Measurements from ENCODE around the gene ZNF552.

- TF ChIP-seq, protein P1, sequence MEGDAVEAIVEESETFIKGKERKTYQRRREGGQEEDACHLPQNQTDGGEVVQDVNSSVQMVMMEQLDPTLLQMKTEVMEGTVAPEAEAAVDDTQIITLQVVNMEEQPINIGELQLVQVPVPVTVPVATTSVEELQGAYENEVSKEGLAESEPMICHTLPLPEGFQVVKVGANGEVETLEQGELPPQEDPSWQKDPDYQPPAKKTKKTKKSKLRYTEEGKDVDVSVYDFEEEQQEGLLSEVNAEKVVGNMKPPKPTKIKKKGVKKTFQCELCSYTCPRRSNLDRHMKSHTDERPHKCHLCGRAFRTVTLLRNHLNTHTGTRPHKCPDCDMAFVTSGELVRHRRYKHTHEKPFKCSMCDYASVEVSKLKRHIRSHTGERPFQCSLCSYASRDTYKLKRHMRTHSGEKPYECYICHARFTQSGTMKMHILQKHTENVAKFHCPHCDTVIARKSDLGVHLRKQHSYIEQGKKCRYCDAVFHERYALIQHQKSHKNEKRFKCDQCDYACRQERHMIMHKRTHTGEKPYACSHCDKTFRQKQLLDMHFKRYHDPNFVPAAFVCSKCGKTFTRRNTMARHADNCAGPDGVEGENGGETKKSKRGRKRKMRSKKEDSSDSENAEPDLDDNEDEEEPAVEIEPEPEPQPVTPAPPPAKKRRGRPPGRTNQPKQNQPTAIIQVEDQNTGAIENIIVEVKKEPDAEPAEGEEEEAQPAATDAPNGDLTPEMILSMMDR (IDR thresholded peaks at IDR 0.05; ENCODE audit: insufficient read depth, low read length), result no peak
- TF ChIP-seq, protein P2, sequence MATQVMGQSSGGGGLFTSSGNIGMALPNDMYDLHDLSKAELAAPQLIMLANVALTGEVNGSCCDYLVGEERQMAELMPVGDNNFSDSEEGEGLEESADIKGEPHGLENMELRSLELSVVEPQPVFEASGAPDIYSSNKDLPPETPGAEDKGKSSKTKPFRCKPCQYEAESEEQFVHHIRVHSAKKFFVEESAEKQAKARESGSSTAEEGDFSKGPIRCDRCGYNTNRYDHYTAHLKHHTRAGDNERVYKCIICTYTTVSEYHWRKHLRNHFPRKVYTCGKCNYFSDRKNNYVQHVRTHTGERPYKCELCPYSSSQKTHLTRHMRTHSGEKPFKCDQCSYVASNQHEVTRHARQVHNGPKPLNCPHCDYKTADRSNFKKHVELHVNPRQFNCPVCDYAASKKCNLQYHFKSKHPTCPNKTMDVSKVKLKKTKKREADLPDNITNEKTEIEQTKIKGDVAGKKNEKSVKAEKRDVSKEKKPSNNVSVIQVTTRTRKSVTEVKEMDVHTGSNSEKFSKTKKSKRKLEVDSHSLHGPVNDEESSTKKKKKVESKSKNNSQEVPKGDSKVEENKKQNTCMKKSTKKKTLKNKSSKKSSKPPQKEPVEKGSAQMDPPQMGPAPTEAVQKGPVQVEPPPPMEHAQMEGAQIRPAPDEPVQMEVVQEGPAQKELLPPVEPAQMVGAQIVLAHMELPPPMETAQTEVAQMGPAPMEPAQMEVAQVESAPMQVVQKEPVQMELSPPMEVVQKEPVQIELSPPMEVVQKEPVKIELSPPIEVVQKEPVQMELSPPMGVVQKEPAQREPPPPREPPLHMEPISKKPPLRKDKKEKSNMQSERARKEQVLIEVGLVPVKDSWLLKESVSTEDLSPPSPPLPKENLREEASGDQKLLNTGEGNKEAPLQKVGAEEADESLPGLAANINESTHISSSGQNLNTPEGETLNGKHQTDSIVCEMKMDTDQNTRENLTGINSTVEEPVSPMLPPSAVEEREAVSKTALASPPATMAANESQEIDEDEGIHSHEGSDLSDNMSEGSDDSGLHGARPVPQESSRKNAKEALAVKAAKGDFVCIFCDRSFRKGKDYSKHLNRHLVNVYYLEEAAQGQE (IDR thresholded peaks at IDR 0.05; ENCODE audit: insufficient replicate concordance, low read depth), result no peak
- TF ChIP-seq GABPA (IDR thresholded peaks at IDR 0.05; ENCODE audit: low read depth), result no peak
- no peak for TF ChIP-seq POLR2AphosphoS5 (IDR thresholded peaks at IDR 0.05; ENCODE audit: low read depth)
- TF ChIP-seq SPI1 (IDR thresholded peaks at IDR 0.05; ENCODE audit: borderline replicate concordance, low read depth), result no peak
These were observed 36.4 kb downstream of the ZNF552 start for GRCh38 chr19:57778336-57778735.

Measured in HL-60 (cell line).